ENCODE measurements around the gene FRAS1.
"Not testable (repeated sequence)": the region's sequence is repeated elsewhere in the genome, so short reads cannot be mapped to it uniquely, and the experiment has no call there.

Gene FRAS1

DNA sequence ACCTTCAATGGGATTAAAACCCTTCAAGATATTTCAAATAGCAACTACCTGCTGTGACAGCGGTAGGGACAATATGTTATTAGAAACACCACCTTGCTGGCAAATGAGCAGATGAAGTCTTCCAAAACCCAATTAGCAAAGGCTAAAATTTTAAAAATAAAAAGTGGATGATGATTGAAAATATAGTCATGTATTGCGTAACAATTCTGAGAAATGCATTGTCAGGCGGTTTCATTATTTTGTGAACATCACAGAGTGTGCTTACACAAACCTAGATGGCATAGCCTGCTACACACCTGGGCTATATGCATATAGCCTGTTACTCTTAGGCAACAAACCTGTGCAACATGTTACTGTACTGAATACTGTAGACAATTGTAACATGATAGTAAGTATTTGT is 403.2 kb downstream of the FRAS1 start:
- DNase-seq, result no peak

- DNase-seq, result no peak
Measured at GRCh38 chr4:78464265-78464664, 407.1 kb downstream of the FRAS1 start.

- not testable (repeated sequence) for DNase-seq
Measured at GRCh38 chr4:78467223-78467622, 410.1 kb downstream of the FRAS1 start.

- no peak for DNase-seq
Measured at GRCh38 chr4:78468272-78468671, 411.1 kb downstream of the FRAS1 start.

DNA sequence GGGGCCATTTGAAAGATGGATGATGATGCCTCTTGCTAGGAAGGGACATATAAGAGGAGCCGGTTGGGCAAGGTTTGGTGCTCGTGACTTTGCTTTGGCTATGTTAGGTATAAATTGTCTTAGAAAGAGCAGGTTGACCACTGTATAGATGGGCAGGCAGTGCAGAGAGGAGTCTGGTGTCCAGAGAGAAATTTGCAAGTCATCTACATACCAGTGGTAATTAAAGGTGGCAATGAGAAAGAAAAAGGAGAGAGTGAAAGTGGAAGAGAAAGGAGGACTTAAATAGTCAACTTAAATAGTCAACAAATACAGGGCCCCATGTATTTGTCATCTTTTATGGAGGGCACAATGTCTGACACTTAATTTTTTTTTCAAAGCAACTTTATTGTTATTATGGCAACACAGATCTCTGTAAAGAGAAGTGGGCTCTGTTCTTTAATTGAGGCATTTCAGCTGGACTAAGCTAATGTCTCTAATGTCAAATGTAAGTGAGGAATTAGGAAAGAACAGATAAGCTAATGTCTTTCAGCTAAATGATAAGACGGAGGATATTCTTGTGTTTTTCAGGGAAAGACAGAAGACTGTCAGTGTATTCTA is 419.1 kb downstream of the FRAS1 start:
- no peak for DNase-seq

DNA sequence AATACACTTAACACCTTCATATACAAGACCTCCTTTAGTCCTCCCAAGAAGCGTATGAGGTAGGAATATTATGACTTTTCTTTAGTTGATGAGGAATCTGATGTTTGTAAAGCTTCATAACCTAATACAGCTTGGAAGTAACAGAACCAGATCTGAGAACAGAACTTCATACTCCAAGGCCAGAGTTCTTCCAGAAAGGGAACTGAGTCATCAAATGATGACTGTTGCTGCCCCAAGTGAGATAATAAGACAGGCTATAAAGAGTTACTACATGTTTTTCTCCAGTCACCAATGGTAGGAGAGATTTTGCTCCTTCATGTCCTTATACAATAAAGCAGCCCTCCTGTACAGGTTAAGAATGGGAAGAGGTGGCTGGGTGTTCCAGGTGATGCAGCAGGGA is 420.2 kb downstream of the FRAS1 start:
- DNase-seq, result no peak

DNA sequence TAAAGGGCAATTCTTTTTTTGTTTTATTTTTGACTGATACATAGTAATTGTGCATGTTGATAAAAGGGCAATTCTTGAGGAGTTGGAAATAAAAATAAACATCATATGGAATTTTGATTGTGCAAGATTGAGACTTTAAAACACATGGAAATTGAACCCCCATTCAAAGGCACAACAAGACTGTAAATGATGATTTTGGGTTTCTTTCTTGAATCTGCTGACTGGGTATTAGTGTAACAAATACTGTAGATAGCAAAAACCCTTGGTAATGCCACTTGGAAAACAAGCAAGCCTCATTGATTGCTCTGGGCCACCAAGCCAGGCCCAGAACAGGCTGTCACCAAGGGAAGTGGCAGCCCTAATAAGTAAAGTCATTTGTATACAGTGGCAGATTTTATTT is 421.4 kb downstream of the FRAS1 start:
- no peak for DNase-seq

- DNase-seq, result no peak
Measured at GRCh38 chr4:78480286-78480685, 423.2 kb downstream of the FRAS1 start.

DNA sequence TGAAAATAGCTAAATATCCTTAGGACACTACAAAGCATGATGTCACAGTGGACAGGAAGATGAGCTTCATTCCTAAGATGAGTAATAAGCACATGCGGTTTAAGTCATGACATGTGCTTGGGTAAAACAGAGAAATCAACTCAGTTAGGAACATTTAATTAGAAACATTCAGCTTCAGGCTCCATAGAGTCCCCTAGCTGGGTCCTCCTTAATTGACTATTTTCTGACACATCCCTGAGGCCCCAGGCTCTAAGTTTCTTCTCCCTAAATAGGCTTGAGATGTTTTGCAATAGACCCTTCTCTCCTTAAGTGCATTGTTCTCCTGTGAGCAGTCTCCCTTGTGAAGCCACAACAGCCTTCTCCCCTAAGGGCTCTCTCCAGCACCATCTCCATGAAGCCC is 424.1 kb downstream of the FRAS1 start:
- DNase-seq, result no peak

GRCh38 chr4:78482281-78482680 is 425.2 kb downstream of the FRAS1 start:
- DNase-seq, result no peak

- DNase-seq, result no peak
Measured at GRCh38 chr4:78483811-78484210, 426.7 kb downstream of the FRAS1 start.

- no peak for DNase-seq
Measured at GRCh38 chr4:78484574-78484973, 427.5 kb downstream of the FRAS1 start.

DNA sequence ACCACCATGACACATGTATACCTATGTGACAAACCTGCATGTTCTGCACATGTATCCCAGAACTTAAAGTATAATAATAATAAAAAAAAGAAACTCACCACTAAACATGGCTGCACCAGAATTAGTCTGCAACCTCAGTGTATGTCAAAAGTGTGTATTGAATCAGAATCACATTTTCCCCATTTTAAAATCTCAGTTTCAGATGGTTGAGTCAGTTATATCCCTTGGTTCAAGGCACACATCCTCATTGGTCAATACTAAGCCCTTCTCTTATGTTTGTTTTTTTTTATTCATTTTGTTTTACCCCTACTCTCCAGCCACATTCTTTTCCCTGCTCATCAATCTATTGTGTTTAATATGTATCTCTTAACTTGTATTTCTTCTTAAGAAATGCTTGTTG is 436.6 kb downstream of the FRAS1 start:
- DNase-seq, result no peak

DNA sequence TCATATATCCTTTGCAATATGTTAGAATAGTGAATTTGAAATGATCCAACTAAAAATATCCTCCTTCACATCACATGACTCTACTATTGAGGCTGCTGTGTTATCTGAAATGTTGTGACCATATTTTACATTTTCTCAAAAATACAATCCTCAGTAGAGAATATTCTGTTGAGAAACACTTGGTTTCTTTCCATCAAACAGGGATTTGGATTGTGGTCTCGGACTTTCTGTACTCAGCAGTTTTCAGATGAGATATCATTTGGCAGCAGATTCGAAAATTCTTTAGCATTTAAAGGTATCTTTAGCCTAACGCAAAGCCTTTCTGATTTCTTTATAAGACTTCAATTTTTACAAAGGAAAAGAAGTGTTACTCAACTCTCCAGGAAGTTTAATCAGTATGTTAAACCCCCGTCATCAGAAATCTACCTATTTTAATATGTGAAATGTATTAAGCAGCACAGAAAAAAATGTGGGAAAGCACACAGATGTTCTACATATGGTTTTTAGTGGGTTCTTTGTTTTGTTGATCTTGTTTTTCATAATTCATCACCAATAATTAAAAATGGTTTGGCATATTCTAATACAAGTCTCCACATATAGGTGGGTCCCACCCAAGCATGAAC is 439.0 kb downstream of the FRAS1 start:
- DNase-seq, result no peak

GRCh38 chr4:78506260-78506659 is 449.1 kb downstream of the FRAS1 start:
- not testable (repeated sequence) for DNase-seq

DNA sequence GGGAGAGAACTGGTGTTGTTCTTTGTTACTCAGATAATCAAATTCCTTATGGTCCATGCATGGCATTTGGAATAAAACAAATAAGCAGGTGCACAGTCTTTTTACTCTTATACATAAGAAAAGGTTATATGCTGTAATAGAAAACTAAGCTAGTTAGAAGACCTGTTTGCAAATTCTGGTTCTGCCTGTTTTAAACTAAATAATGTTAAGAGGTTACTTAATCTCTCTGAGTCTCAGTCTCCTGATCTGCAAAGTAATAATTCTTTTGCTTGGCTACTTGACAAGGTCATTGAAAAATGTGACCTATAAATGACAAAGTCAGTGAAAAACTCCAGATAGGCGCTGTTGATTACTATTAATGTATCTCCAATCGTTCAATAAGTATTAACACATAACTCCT is 451.9 kb downstream of the FRAS1 start:
- DNase-seq, result no peak

- no peak for DNase-seq
Measured at GRCh38 chr4:78510108-78510507, 453.0 kb downstream of the FRAS1 start.

DNA sequence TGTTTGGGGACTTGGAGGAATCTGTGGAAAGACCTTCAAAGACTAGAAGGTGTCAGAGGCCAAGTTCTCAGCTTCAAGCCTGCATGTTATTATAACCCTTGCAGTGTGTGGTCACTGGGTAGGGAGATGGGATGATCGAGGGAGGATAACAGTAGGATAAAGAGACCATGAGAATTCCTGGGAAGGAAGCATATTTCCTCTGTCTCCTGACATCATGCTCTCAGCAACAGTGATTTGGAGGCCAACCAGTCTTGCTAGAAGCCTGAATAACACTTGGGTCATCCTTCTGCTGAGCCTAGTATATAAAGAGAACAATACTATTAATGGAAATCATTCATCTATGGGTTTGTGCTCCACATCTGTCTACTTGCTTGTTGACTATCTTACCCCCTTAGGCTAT is 453.6 kb downstream of the FRAS1 start:
- DNase-seq, result no peak

GRCh38 chr4:78512357-78512920 is 455.3 kb downstream of the FRAS1 start:
- DNase-seq, result no peak

GRCh38 chr4:78513411-78513975 is 456.4 kb downstream of the FRAS1 start:
- no peak for DNase-seq

DNA sequence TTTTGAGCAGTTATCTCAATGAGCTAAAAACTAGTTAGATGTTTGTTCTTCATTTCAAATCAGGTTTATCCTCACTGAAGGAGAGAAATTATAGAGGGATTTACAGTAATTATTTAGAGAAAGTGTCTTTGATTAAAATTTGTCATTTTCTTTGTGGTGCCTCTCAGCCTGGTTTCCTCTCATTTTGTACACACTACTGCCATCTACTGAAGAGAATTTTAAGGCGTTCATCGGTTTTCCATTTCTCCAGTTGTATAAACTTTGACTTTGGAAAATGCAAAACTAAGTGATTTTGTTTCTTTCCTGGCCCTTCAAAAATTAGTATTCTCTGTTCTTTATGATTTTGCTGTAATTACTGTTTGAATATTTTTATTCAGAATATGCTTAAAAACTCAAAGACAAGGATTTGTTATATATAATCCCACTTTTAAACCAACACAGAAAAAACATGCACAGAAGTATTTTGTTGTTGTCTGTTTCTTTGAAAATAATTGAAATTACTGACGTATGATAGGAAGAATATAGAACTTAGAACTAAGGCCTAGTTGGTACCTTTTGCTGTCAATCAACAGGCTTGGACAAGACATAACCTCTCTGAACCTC is 460.0 kb downstream of the FRAS1 start:
- no peak for DNase-seq

DNA sequence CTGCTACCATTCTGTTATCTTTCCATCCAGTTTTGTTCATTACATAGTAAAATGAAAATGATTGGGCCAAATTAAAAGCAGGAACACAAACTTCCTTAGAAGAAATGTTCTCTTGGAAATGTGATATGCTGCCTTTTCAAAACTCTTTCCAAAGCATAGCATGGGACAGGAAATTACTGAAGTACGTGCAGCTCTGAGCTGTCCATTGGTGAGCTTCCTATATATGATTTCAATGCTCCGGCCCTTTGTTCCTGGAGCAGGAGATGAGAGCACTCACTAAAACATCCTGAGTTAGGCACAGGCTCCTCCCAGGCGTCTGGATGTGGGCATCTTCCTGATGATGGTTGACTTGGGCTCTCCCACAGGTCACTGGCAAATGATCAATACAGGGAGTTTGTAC is 461.4 kb downstream of the FRAS1 start:
- no peak for DNase-seq

DNA sequence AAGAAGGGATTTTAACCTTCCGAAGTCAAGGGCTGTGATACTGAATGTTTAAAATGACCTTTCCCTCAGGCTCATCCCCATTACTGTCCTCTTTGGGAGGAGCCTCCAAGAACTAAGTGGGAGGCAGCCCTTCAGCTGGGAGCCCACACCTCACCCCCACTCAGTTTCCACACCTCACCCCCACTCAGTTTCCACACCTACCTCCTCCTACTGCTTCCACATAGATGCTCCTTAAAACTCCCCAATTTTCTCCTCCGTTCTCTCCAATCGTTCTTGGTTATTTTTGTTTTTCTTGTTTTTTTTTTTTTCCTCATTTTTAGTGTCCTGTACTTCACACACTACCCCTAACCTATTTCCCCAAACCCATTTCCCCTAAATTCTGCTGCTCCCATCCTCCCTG is 462.8 kb downstream of the FRAS1 start:
- no peak for DNase-seq

- DNase-seq, result no peak
Measured at GRCh38 chr4:78520808-78521226, 463.7 kb downstream of the FRAS1 start.
